HG03060 (cell line): ENCODE measurements around the gene PLVAP.
"Not testable (repeated sequence)": the region's sequence is repeated elsewhere in the genome, so short reads cannot be mapped to it uniquely, and the experiment has no call there.

ENCODE experiments used
- ATAC-seq: cut with Tn5 transposase; IDR thresholded peaks from one replicate; pipeline ENCODE4 v1.9.1; 2021; ENCODE audit warnings: low read depth, moderate number of reproducible peaks; ENCODE audit not compliant: unreplicated experiment

PLVAP gene

GRCh38 chr19:17402982-17403855 lies 26.1 kb upstream of the PLVAP start:
- ATAC-seq, result no peak

- no peak for ATAC-seq
Measured at GRCh38 chr19:17401628-17402027, 24.5 kb upstream of the PLVAP start.

- no peak for ATAC-seq
Measured at GRCh38 chr19:17398902-17399527, 21.9 kb upstream of the PLVAP start.

- ATAC-seq, result no peak
Measured at GRCh38 chr19:17394891-17395415, 17.8 kb upstream of the PLVAP start.

- no peak for ATAC-seq
Measured at GRCh38 chr19:17393914-17394313, 16.8 kb upstream of the PLVAP start, which contains the start of gene CCDC194. CCDC194 (minus strand) TSS chr19:17394196; CDS start chr19:17394158, 38 bp downstream.

GRCh38 chr19:17393002-17393401 lies 15.9 kb upstream of the PLVAP start:
- no peak for ATAC-seq

- ATAC-seq, result no peak
Measured at GRCh38 chr19:17391371-17392151, 14.4 kb upstream of the PLVAP start.

GRCh38 chr19:17390665-17391370 lies 13.7 kb upstream of the PLVAP start:
- ATAC-seq, result no peak

GRCh38 chr19:17389957-17390664 lies 13.0 kb upstream of the PLVAP start:
- ATAC-seq, result no peak

GRCh38 chr19:17389288-17389687 lies 12.1 kb upstream of the PLVAP start:
- no peak for ATAC-seq

GRCh38 chr19:17385878-17386611 lies 8.9 kb upstream of the PLVAP start:
- ATAC-seq, result no peak

GRCh38 chr19:17380426-17381138 lies 3.4 kb upstream of the PLVAP start:
- no peak for ATAC-seq

- no peak for ATAC-seq
Measured at GRCh38 chr19:17379221-17379631, 2.1 kb upstream of the PLVAP start.

GRCh38 chr19:17378271-17378670 lies 1.1 kb upstream of the PLVAP start:
- ATAC-seq, result no peak

GRCh38 chr19:17370026-17370587 lies 7.0 kb downstream of the PLVAP start:
- ATAC-seq, result peak; percentile 94

GRCh38 chr19:17365361-17365760 lies 11.8 kb downstream of the PLVAP start:
- ATAC-seq, result no peak

GRCh38 chr19:17363852-17364605 lies 13.1 kb downstream of the PLVAP start:
- not testable (repeated sequence) for ATAC-seq
